Measurements from ENCODE around the gene UVRAG.

The UVRAG gene

DNA sequence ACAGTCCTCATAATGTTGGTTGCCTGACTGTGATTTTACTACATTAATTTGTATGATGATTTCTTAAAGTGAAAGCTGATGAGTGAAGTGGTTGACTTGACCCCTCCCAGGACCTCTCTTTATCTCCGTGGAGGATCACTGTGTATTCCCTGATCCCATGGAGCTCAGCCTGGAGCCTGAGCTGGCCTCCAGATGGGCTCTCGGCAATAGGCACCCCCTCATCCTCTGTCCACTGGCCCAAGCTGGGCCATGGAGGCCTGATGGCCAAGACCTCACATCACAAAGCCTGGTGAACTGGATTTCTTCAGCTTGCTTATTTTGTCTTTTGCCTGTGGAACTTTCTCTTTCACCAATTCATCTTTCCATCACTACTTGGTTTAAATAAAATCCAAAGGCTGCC is 316.1 kb downstream of the UVRAG start:
- DNase-seq = no peak

DNA sequence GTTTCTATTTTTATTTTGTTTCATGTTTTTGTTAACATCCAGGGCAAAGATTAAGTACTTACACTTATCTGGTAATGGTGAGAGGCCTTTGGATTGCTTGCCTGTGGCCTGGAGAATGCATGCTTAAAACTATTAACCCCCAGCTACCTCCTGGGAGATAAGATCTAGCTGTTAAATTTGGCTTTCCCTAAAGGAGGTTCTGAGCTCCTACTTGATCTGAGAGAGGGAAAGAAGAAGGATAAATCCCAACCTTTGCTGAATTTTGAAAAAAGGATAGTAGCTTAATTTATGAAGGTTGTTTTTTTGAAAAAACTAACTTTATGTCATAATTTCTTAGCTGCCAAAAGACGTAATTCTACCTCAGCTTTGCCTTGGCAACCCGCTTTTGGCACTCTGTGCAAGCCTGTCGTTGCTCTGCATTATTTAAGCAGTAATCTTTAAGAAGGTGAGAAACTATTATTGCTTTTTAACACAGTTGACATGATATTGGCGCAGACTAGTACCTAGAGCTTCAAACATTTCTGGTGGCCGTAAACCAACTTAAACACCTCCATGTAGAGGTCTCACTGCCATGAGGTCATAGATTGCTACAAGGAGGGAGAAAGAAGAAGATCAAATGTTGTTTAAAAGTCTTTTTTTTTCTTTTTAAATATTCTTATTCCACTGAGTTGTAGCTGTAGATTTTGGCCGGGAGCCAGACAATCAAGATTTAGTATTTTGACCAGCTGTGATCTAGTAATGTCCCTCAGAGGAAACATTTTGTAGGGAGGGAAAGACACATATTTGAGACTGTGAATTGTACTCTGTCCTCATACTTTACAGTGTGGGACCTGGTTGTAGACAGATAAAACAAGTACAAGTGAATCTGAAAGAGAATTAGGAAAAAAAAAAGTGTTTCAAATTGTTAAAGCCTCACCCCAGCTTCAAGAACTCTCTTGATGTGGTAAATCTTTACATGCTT is 316.9 kb downstream of the UVRAG start:
- DNase-seq = no peak

DNA sequence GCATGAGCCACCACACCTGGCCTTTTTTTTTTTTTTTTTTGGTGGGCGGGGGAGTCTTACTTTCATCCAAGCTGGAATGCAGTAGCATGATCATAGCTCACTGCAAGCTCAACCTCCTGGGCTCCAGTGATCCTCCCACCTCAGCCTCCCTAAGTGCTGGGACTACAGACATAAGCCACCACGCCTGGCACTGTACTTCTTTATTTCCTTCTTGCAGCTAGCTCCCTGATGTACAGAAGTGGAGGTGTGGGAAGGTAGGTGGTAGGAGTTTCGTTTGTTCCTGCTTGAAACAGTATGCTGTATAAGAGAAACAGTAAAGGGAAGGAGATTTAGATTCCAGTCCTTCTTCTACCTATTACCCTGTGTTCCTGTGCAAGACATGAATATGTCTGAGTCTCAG is 319.2 kb downstream of the UVRAG start:
- DNase-seq = no peak

DNA sequence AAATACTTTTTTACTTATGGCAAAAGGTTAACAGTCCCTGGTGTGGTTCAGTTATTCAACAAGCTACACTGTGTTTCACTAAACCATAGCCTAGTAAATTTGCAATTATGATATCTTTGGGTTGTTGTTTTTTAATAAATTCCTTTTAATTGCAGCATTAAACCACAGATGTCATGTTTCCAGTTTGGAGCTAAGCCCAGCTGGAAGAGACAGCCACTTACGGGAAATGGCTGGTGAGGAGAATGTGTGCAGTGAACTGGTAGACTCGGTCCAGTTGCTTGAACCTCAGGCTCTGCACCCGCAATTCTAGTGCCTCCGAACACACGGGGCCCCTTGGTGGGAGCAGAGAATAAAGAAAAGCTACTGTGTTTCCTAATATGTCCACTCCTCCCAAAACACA is 320.5 kb downstream of the UVRAG start:
- DNase-seq = no peak

DNA sequence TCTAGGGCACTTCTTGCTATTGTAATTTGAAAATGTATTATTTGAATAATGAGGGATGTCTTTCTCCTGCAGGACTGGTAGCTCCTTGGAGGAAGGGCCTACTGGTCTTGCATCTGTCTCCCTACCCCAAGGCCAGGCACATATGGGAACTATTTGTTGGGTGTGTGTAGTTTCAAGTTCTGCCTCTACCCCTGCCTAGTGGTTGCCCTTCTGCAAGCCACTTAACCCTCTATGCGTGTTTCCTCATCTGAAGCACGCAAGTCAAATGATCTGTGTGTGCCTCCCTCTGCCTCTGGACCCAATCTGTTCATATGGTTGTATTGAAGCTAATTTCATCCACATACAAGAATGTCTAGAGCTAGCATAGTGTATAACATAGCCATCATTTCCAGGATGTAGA is 324.3 kb downstream of the UVRAG start:
- DNase-seq = no peak

DNA sequence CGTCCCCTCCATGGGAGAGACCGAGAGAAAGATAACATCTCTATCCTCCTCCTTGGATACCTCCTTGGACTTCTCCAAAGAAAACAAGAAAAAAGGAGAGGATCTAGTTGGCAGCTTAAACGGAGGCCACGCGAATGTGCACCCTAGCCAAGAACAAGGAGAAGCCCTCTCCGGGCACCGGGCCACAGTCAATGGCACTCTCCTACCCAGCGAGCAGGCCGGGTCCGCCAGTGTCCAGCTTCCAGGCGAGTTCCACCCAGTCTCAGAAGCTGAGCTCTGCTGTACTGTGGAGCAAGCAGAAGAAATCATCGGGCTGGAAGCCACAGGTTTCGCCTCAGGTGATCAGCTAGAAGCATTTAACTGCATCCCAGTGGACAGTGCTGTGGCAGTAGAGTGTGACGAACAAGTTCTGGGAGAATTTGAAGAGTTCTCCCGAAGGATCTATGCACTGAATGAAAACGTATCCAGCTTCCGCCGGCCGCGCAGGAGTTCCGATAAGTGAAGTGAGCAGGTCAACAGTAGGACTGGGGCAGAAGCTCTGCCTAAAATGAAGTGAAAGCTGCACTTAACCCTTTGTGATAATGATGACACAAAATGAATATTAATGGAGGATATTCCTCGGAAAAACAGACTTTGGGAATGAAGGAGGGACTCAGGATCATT is 326.0 kb downstream of the UVRAG start:
- no peak for DNase-seq

DNA sequence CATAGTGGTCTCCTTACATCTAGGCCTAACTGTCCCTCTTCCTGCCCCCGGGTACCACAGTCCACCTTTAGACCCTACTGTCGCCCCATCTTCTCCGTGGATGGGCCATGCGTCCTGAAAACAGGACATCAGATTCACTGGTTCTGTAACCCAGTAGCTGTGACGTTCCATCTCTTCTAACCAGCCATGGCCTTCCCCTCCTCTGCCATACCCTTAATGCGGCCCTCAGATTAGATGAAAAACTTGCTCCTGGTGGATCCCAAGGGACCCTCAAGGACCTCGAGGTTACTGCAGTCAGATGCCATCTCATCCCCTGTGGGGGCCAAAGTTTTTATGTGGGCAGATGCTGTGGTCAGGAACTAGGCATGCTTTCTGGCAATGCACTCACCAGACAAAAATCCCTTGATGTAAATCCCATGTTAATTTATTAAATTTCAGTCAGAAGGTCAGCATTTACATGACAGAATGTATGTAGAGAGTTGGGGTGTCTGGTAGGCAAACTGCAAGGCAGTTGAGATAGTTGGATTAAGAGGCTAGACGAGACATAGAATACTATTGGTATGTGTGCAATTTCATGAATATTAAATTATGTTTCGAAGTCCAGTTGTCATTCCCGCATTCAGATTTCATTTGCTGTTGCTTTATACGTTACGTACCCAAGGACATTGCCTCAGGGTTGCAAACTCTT is 327.0 kb downstream of the UVRAG start:
- no peak for DNase-seq

DNA sequence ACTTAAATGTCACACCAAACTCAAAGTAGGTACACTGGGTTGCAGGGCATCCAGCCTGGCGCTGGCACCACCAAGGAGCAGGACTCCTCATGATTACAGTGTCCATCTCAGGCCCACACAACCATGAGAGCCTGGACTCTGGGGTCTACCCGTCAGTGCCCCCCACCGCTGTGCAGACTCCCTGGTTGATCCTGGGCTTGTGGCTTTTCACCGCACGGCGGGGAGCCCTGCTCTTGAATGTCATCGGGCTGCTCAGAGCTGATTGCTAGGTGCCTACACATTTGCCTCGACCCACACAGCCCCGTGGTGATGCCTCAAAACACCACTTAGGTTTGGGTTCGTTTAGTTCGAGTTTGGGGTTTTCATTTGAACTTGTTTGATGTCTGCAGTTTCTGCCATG is 328.3 kb downstream of the UVRAG start:
- DNase-seq = no peak

DNA sequence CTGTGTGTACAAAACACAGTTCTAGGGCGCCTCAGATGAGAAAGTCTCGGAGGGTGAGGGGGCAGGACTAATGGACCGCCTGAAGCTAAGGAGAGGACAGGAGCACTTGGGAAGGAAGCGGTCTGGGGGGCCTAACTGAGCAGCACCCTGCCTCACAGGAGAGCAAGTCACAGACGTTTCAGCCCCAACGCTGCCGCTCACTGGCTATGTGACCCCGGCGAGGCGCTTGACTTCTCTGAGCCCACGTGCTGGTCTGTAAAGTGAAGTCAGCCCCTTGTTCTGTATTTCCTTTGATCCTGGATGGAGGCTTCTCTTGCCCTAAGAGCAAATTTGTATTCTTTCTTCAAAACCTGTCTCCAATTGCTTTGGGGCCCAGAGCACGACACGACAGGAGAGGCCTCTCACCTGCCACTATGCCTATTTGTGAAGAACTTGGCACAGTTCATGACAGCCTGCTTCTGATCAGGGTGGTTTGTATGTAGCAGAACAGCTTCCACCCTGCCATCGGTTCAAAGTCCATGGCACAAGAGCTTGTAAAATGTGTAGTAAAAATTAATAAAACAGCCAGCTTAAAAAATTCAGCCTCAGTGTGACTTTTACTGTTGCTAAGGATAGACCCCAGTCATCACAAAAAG is 332.2 kb downstream of the UVRAG start:
- no peak for DNase-seq

DNA sequence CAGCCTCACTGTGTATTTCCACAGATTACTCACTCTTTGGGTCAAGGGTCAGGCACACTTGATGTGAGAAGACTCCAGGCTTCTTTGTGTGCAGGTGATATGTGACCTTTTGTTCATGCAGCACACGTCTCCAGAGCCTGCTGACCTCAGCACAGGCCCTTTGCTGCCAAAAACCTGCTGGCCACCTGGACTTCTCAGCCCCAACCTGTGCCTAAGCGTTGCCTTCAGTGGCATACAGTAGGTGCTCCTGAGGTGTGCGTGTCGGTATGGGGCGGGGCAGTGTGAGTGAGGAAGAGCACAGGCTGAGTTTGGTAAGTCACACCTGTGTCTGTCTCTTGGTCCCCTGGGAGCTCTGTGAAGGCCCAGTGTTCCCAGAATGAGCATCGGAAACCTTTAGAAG is 333.2 kb downstream of the UVRAG start:
- DNase-seq = no peak

DNA sequence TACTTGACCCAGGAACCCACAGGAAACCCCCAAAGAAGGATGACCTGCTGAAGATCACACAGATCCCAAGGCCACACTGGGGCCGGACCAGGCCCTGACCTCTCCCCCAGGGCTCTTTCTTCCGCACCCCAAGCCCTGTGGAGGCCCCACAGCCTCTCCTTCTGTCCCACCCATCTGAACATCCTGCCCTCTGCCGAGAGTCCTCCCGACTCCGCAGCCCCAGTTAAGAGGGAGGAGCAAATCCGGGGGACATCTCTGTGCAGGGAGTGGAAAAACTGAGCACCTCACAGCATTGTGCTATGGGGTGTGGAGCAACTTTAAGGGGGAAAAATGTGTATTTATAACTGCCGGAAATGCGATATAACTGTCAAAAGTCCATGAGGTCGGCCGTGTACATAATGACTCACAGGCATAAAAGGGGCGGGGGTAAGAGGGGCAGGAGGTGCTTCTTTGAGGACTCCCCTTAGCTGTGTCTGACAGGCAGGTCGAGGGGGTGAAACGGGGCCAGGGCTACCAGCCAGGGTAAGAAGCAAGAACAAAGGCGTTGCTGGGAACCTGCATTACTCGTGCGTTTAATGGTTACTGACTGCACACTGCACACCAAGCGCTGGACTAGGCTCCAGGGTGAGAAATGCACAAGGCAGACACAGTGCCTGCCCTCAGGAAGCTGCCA is 334.1 kb downstream of the UVRAG start:
- no peak for DNase-seq

DNA sequence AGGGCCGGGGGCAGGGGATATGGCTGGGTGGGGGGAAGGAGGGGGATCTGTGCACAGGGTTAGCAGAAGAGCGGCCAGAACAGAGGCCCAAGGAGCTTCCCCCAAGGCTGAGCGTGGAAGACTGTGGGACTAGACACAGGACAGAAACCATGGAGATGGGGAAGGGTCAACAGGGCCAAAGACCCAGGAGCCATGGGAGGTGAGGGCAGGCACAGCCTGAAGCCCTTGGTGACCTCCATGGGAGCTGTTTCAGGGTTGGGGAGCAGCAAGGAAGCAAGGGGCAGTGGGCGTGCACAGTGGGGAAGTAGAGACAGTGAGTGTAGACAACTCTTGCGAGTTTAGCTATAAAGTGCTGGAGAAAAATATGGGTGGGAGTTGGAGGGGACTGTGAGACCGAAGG is 334.7 kb downstream of the UVRAG start:
- DNase-seq = no peak

DNA sequence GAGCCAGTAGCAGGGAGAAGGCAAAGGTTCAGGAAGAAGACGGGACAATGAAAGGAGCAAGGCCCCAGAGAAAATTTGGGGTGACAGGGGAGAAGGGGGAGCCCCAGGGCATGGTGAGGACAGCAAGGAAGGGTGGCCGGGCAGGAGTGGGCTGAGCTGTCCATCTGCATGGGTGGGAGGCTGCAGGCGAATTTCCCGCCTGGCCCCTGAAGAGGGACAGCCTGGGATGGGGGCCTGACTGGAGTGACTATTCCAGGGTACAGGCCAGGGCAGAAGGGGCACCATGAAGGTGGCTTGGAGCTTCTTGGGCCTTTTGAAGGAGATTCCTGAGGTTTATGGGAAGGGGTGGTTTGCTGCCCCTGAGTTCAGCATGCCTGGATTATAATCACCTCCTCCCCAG is 335.1 kb downstream of the UVRAG start:
- DNase-seq = no peak

DNA sequence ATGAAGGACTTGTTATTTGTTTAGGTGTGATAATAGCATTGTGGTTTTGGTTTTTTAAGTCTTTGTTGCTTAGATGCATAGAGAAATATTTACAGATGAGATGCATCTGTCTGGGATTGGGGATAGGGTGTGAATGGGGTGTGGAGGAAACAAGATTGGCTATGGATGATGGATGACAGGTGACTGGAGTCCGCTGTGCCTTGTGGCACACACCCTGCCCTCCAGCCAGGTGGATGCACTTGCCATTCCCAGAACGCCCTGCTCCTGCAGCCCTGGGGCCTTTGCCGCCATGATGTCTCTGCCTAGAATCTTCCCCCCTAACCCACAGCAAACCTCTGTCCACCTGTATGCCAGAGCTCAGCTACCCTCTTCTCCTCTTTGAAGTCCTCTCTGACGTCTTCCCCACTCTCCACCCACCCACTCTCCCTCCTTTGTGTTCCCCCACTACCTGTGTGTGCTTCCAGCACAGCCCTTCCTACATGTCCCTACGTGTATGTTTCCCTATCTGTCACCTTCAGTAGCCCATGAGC is 336.6 kb downstream of the UVRAG start:
- no peak for DNase-seq

DNA sequence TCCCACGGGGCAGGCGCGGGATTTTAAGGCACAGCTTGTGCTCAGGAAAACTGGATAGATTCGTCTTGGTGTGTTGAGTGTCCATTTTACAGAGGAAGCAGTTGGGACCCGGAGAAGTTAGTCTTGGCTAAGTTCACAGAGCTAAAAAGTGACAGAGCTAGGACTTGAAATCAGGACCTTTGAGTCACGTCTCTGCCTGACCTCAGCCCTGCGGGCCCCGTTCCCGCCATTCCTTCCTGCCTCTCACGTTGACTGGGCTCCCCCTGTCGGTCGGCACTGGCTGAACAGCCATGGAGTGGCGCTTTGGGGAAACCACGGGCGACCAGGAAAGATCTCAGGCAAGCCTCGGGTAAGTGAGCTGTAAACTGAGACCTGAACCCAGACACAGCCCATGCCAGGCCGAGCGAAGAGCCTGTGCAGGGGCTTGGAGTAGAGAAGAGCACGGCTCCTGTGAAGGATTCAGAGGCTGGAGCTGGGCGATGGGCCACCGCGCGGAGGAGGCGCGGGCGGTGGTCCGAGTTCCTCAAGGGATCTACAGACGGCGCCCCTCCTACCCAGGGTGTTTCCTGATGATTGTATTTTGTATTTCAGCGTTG is 337.2 kb downstream of the UVRAG start:
- peak; percentile 95 to 97 for DNase-seq

DNA sequence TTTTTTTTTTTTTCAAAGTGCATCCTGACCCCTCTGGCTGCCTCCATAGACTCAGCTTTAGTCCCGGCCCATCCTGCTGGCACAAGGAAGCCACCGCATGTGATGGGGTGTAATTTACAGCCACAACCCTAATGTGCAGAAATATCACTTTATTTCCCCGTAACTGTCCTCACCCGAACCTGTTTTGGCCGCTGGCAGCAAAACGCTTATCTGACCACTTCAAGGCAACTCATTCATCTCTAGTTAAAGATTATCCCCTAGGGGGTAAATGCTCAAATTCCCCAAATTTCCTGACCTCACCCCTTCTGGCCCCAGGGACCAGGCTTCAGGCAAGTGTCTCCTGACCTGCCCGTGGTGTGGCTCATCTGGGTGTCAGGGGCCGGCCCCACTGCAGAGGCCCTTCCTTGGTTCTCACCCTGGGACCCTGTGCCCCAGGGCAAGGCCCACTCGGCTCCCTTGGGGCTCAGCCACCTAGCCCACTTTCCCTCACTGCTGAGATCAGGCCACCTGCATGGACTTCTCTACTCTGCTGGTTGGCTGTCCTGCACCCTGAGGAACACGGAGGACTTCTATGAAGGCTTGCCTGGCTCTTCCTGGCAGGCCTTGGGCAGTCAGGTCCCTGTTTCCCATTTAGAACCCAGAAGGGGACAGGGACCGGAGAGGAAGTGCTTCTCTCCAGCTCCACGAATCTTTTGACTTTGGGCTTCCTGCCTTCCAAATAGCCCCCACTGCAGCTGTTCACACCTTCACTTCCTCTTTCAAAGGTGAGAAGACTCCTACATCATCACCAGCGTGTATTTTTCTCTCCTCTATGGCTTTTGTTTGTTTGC is 337.9 kb downstream of the UVRAG start:
- no peak for DNase-seq

DNA sequence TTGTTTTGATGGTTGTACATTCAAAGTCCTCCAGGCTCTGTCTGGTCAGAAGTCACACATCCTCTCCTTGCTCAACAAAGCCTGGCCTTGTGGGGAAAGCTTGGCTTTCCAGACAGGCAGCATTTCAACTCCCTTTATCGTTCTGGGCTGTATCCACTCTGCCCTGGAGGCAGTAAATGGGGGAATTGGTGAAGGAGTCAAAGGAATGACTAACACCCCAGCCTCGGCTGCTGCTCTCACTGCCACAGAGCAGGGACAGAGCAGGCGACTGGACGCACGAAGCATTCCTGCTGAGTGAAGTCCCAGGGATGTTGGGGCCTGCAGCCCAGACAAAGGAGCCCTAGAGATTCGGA is 338.5 kb downstream of the UVRAG start:
- DNase-seq = no peak

DNA sequence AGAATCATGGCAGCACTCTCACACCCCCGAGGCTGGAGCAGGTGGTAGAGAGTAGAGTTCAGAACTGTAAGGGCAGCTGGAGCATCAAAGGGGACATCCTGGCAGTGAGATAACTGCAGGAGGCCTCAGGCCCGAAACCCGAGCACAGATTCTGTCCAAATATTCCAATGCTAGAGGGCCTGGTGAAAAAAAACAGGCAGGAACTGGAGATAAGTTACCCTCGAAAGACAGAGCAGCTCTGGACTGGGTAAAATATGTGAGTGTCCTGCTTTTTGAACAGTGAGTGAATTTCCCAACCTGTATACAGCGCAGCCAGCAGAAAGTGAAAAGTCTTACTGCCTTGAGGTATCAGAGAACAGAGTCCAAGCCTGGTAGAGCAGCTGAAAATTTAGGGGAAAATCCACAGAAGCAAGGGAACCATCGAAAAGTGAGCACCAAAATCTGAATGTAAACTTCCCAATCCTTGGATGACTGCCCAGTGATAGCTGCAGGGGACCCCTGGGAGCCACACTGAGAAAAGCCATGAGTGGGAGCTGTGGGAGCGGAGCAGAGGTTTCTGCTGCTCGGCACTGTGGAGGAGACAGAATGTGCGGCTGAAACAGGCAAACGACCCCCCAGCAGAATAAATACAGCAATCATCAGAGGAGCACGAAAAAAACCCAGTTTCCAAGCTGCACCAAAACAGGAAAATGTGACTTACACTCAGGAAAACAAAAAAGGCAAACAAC is 340.7 kb downstream of the UVRAG start:
- DNase-seq = no peak

DNA sequence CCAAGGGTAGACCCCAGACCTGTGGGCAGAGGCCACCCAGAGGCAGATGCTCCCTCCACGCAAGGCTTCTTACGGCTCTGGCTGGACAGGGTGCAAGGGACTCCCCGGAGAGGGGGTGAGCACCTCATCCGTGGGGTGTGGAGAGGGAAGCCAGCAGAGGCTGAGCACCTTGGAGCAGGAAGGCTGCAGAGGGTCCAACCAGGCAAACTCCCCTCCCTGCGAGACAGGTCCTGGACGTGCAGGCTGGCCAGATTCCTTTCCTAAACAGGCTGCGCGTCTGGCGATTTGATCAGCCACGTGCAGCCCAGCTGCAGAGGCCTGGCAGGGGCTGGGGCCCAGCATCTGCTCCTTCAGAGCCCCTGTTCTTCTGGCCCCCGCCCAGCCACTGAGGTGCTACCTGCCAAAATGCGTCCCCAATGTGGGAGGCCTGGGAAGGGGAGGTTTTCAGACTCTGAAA is 342.0 kb downstream of the UVRAG start:
- no peak for DNase-seq

DNA sequence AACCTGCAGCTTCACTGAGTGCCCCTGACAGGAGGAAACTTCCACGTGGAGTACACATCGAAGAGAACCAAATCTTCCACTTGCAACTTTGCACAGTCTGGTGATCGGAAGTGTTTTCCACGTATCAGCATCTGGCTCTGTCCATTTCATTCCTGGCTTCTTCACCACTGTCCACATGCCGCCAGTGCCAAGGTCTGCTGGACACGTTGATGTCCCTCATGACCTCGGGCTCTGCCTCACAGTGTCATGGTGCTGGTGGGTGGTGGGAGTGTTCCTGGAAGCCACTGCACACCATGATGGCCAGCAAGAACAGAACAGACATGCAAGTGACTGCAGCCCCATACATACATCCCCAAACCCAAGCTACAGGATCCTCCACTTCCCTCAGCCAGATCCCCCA is 342.9 kb downstream of the UVRAG start:
- DNase-seq = no peak

All from activated T-cell treated with anti-CD3 and anti-CD28 coated beads, Interleukin-2, amount 50 U/mL, for 48 hours (primary cell).